H1 (cell line): ENCODE measurements around the gene GRAMD1B.

Source experiments
- CHD2 ChIP-seq: IDR thresholded peaks from 2 replicates; pipeline ENCODE4 v1.6.1; 2012; ENCODE audit warnings: low read length, improper control_type of control experiment
- CTCF ChIP-seq, 3 experiments: IDR thresholded peaks; 1 replicate in 2 of 3; 2 replicates in 1 of 3; pipeline versions ENCODE4 v1.5.1 to v1.6.1; 2011; ENCODE audit warnings: low read length in 3 of 3, mild to moderate bottlenecking in 3 of 3, inconsistent platforms in 2 of 3, low read depth in 1 of 3, moderate library complexity in 1 of 3; ENCODE audit not compliant: insufficient read depth in 1 of 3; ENCODE audit errors: control extremely low read depth in 1 of 3
- HDAC2 ChIP-seq, 2 experiments: fragments of 300-600 bp in 1 of 2; sonication (generic) in 1 of 2; IDR thresholded peaks; 2 replicates each; pipeline ENCODE4 v1.6.1; 2011 to 2012; ENCODE audit warnings: low read depth in 2 of 2, low read length in 2 of 2, mild to moderate bottlenecking in 2 of 2, moderate library complexity in 2 of 2, borderline replicate concordance in 1 of 2, inconsistent platforms in 1 of 2
- HDAC6 ChIP-seq: IDR thresholded peaks from one replicate; pipeline ENCODE4 v1.7.1; 2012; ENCODE audit warnings: low read depth, mild to moderate bottlenecking, inconsistent platforms, low read length, moderate library complexity
- MAFK ChIP-seq: IDR thresholded peaks from 2 replicates; pipeline ENCODE4 v1.6.1; 2012; ENCODE audit warnings: low read depth, mild to moderate bottlenecking, improper control_type of control experiment, low read length
- NANOG ChIP-seq: IDR thresholded peaks from 2 replicates; pipeline ENCODE4 v1.6.1; 2011; ENCODE audit warnings: low read length, low read depth, mild to moderate bottlenecking, inconsistent platforms; ENCODE audit not compliant: insufficient read depth, poor library complexity, severe bottlenecking
- POLR2A ChIP-seq, 2 experiments: IDR thresholded peaks; 1 replicate in 1 of 2; 2 replicates in 1 of 2; pipeline ENCODE4 v1.6.1; 2011; ENCODE audit warnings: low read depth in 2 of 2, low read length in 2 of 2, mild to moderate bottlenecking in 2 of 2; ENCODE audit errors: control extremely low read depth in 1 of 2
- POLR2AphosphoS5 ChIP-seq: IDR thresholded peaks from 2 replicates; pipeline ENCODE4 v1.6.1; 2011; ENCODE audit warnings: low read depth, low read length
- RFX5 ChIP-seq: IDR thresholded peaks from 2 replicates; pipeline ENCODE4 v1.6.1; 2011; ENCODE audit warnings: low read depth, low read length, improper control_type of control experiment, borderline replicate concordance
- SIRT6 ChIP-seq: IDR thresholded peaks from one replicate; pipeline ENCODE4 v1.7.1; 2012; ENCODE audit warnings: low read length, inconsistent platforms
- TAF1 ChIP-seq: IDR thresholded peaks from 2 replicates; pipeline ENCODE4 v1.6.1; 2011; ENCODE audit warnings: mild to moderate bottlenecking, low read depth, low read length
- TEAD4 ChIP-seq: IDR thresholded peaks from 2 replicates; pipeline ENCODE4 v1.6.1; 2012; ENCODE audit warnings: low read depth, low read length, inconsistent platforms, mixed read lengths
- USF2 ChIP-seq: IDR thresholded peaks from 2 replicates; pipeline ENCODE4 v1.6.1; 2011; ENCODE audit warnings: low read length, improper control_type of control experiment

- TF ChIP-seq TEAD4 (no peak), CTCF (IDR thresholded peaks at IDR 0.05; ENCODE audit: control extremely low read depth in 1 of 3, insufficient read depth in 1 of 3, low read depth in 1 of 3, low read length in 3 of 3) (no peak), TAF1 (no peak), POLR2AphosphoS5 (no peak), USF2 (no peak), POLR2A (IDR thresholded peaks at IDR 0.05; ENCODE audit: control extremely low read depth in 1 of 2, low read depth in 2 of 2, low read length in 2 of 2) (no peak), CHD2 (no peak), NANOG (no peak), HDAC2 (IDR thresholded peaks at IDR 0.05; ENCODE audit: borderline replicate concordance in 1 of 2, low read depth in 2 of 2, low read length in 2 of 2) (no peak), RFX5 (no peak), SIRT6 (no peak), HDAC6 (no peak), MAFK (no peak)
Measured at GRCh38 chr11:123407996-123408597, 22.0 kb upstream of the GRAMD1B start.
